GM23248 (cell line): ENCODE data around the gene CASS4. TPM values are rescaled to one million over a fixed set of nuclear protein-coding genes. Genes with fewer than 3 reads are reported as not detected.

Experiments
- DNase-seq: peaks from one replicate; pipeline ENCODE4 v3.0.0-alpha.2; 2015
- H2AFZ ChIP-seq: fragments of 200-600 bp; sonication (generic); 2 replicates; pipeline ENCODE4 v1.6.1; 2016; ENCODE audit warnings: antibody characterized with exemption
- H3F3A ChIP-seq: fragments of 200-600 bp; sonication (generic); 2 replicates; pipeline ENCODE4 v1.6.1; 2016; ENCODE audit warnings: mild to moderate bottlenecking, antibody characterized with exemption, mixed run types; ENCODE audit not compliant: insufficient read depth
- H3K27ac ChIP-seq: fragments of 200-600 bp; sonication (generic); 2 replicates; pipeline ENCODE4 v1.5.1; 2016; ENCODE audit warnings: mild to moderate bottlenecking
- H3K27me3 ChIP-seq: fragments of 200-600 bp; sonication (generic); replicated peaks from 2 replicates; pipeline ENCODE4 v1.6.1; 2016; ENCODE audit warnings: mild to moderate bottlenecking; ENCODE audit not compliant: insufficient read depth
- H3K36me3 ChIP-seq: fragments of 200-600 bp; sonication (generic); 2 replicates; pipeline ENCODE4 v1.6.1; 2016; ENCODE audit warnings: low read depth, mild to moderate bottlenecking
- H3K4me1 ChIP-seq: fragments of 200-600 bp; sonication (generic); 2 replicates; pipeline ENCODE4 v1.6.1; 2016; ENCODE audit warnings: mild to moderate bottlenecking; ENCODE audit not compliant: insufficient read depth
- H3K4me2 ChIP-seq: fragments of 200-600 bp; sonication (generic); one replicate; pipeline ENCODE4 v1.6.1; 2016; ENCODE audit warnings: mild to moderate bottlenecking; ENCODE audit not compliant: unreplicated experiment
- H3K4me3 ChIP-seq: fragments of 200-600 bp; sonication (generic); 2 replicates; pipeline ENCODE4 v1.5.1; 2016; ENCODE audit warnings: mild to moderate bottlenecking
- H3K79me2 ChIP-seq: fragments of 200-600 bp; sonication (generic); 2 replicates; pipeline ENCODE4 v1.6.1; 2016; ENCODE audit warnings: mild to moderate bottlenecking; ENCODE audit not compliant: insufficient read depth
- H3K9ac ChIP-seq: fragments of 200-600 bp; sonication (generic); 2 replicates; pipeline ENCODE4 v1.6.1; 2016; ENCODE audit warnings: mild to moderate bottlenecking
- H3K9me2 ChIP-seq: fragments of 200-600 bp; sonication (generic); 2 replicates; pipeline ENCODE4 v1.6.1; 2016; ENCODE audit warnings: mixed run types, mild to moderate bottlenecking, moderate library complexity; ENCODE audit not compliant: insufficient read depth
- H3K9me3 ChIP-seq: fragments of 200-600 bp; sonication (generic); one replicate; pipeline ENCODE4 v1.6.1; 2017; ENCODE audit warnings: low read depth
- H4K20me1 ChIP-seq: fragments of 200-600 bp; sonication (generic); 2 replicates; pipeline ENCODE4 v1.6.0; 2016; ENCODE audit not compliant: insufficient read depth
- EZH2 ChIP-seq: fragments of 200-600 bp; sonication (generic); IDR thresholded peaks from 2 replicates; pipeline ENCODE4 v1.6.1; 2018; ENCODE audit warnings: antibody characterized with exemption, mild to moderate bottlenecking; ENCODE audit not compliant: insufficient read depth, poor library complexity, severe bottlenecking
- EZH2phosphoT487 ChIP-seq: fragments of 200-600 bp; sonication (generic); IDR thresholded peaks from 2 replicates; pipeline ENCODE4 v1.6.1; 2018; ENCODE audit warnings: antibody characterized with exemption, moderate library complexity, mild to moderate bottlenecking, low read depth; ENCODE audit not compliant: insufficient read depth
- WGBS, 2 experiments: methylation state at CpG; one replicate each; pipeline ENCODE4 v1.1.6; 2015 to 2017; ENCODE audit warnings: low lambda C conversion rate in 2 of 2, low coverage in 1 of 2; ENCODE audit errors: missing lambda C conversion rate in 2 of 2; 5-methylcytosine and 5-hydroxymethylcytosine counted together
- in situ Hi-C: fragments of 300-500 bp; cut with MboI; formaldehyde crosslinking; loops from 2 replicates; pipeline ENCODE4 v1.15.0; 2020
- polyA plus RNA-seq: library from polyadenylated mRNA; unstranded; fragments of >200 nt; fragmentation: Nextera tagmentation; extraction: Ambion mirVana; gene quantifications from 2 replicates; pipeline ENCODE4 v1.2.1, GENCODE V29; 2016
- total RNA-seq: library from RNA; depleted of rRNA; stranded (reverse); fragments of >200 nt; shearing (Covaris generic); gene quantifications from 2 replicates; pipeline ENCODE4 v1.2.3, GENCODE V29; 2014

Gene CASS4
- total and polyA plus RNA-seq, 2 experiments from 2014 or later, result 10.4 to 19.2 TPM

GRCh38 chr20:56439771-56440291 lies 27.8 kb downstream of the CASS4 start:
- in situ Hi-C loops, result no loop called here
- peak overlapping the region; percentile 45 for H3K4me2 ChIP-seq

GRCh38 chr20:56440346-56441007 lies 28.4 kb downstream of the CASS4 start:
- Histone ChIP-seq H3K79me2 (peaks cover 22% of the 10 kb centered on the region), H3K4me3 (no peak overlapping the region), H3K4me2 (peak overlapping the region; percentile 45), H2AFZ (no peak overlapping the region), H3K9me3 (no peaks in the 10 kb centered on the region), H3K36me3 (no peaks in the 10 kb centered on the region; the same call in 1 of the 2 replicates), H3K27me3 (no peaks in the 10 kb centered on the region), H4K20me1 (no peaks in the 10 kb centered on the region), H3K9ac (peak overlapping the region; percentile 67), H3K4me1 (peaks cover 45% of the 10 kb centered on the region), H3F3A (peaks cover 42% of the 10 kb centered on the region), H3K27ac (peak overlapping the region; percentile 90), H3K9me2 (no peaks in the 10 kb centered on the region)
- 73% methylated on average over 4 of the region's 4 CpGs for WGBS, 2 experiments
- TF ChIP-seq EZH2phosphoT487, result no peak
- no peak for TF ChIP-seq EZH2
- no peak for DNase-seq
- in situ Hi-C loops, result no loop called here

More at GRCh38 chr20:56439771-56440291, 27.8 kb downstream of the CASS4 start:
- Histone ChIP-seq H3K79me2 (peaks cover 27% of the 10 kb centered on the region), H3K9me3 (no peaks in the 10 kb centered on the region), H3K4me3 (no peak overlapping the region), H2AFZ (no peak overlapping the region), H3K9me2 (no peaks in the 10 kb centered on the region), H3K36me3 (no peaks in the 10 kb centered on the region), H3F3A (peaks cover 48% of the 10 kb centered on the region), H3K9ac (peak overlapping the region; percentile 67), H3K27ac (peak overlapping the region; percentile 90), H3K4me1 (peaks cover 51% of the 10 kb centered on the region), H3K27me3 (no peaks in the 10 kb centered on the region), H4K20me1 (no peaks in the 10 kb centered on the region)
- 0 out of 2 replicates have a peak, but pooled peaks have one; percentile 59 for TF ChIP-seq EZH2phosphoT487
- TF ChIP-seq EZH2, result no peak
- 0 to 1% methylated on average over 5 of the region's 5 CpGs for WGBS, 2 experiments
- peak; percentile 99 for DNase-seq

GRCh38 chr20:56442389-56443365 lies 30.6 kb downstream of the CASS4 start:
- Histone ChIP-seq H2AFZ (peak overlapping the region; percentile 74), H3K36me3 (peaks cover 8% of the 10 kb centered on the region; the same call in 1 of the 2 replicates), H3K4me3 (no peak overlapping the region), H3K79me2 (peaks cover 5% of the 10 kb centered on the region; the same call in 1 of the 2 replicates), H3F3A (peaks cover 38% of the 10 kb centered on the region), H4K20me1 (no peaks in the 10 kb centered on the region), H3K27ac (peak overlapping the region; percentile 90), H3K9me2 (no peaks in the 10 kb centered on the region), H3K4me2 (no peak overlapping the region), H3K9ac (peak overlapping the region; percentile 49), H3K4me1 (peaks cover 45% of the 10 kb centered on the region), H3K9me3 (no peaks in the 10 kb centered on the region), H3K27me3 (no peaks in the 10 kb centered on the region)
- TF ChIP-seq EZH2phosphoT487 (no peak), EZH2 (no peak)
- WGBS, 2 experiments, result 87 to 89% methylated on average over 17 of the region's 17 CpGs
- in situ Hi-C loops, result no loop called here
- DNase-seq, result no peak
